WERI-Rb-1 (cell line): ENCODE results near the gene WDR35.
"Not testable (repeated sequence)": the region's sequence is repeated elsewhere in the genome, so short reads cannot be mapped to it uniquely, and the experiment has no call there.

Experiments used
- DNase-seq: peaks from one replicate; pipeline ENCODE4 v3.0.0-alpha.2; 2020
- H3K27ac ChIP-seq: fragments of 250-450 bp; sonication (Bioruptor Pico); 2 replicates; pipeline ENCODE4 v1.5.1; 2020; ENCODE audit warnings: mild to moderate bottlenecking, moderate library complexity
- H3K27me3 ChIP-seq: fragments of 250-450 bp; sonication (Bioruptor Pico); 2 replicates; pipeline ENCODE4 v1.5.1; 2021; ENCODE audit warnings: mild to moderate bottlenecking, low read depth, moderate library complexity; ENCODE audit not compliant: insufficient read depth, severe bottlenecking
- H3K36me3 ChIP-seq: fragments of 250-450 bp; sonication (Bioruptor Pico); 2 replicates; pipeline ENCODE4 v1.5.1; 2020; ENCODE audit warnings: mild to moderate bottlenecking, moderate library complexity
- H3K4me3 ChIP-seq: 2 replicates; pipeline ENCODE4 v1.5.1; 2011; ENCODE audit warnings: low read depth, mild to moderate bottlenecking, control low read depth, low read length
- H3K9me3 ChIP-seq: fragments of 250-450 bp; sonication (Bioruptor Pico); 2 replicates; pipeline ENCODE4 v1.5.1; 2021; ENCODE audit warnings: mild to moderate bottlenecking, moderate library complexity; ENCODE audit not compliant: severe bottlenecking
- TF ChIP-seq, protein P1 (sequence below): IDR thresholded peaks from 2 replicates; pipeline ENCODE4 v1.5.1; 2011; ENCODE audit warnings: low read depth, mild to moderate bottlenecking, control low read depth, inconsistent platforms, low read length

The WDR35 gene

DNA sequence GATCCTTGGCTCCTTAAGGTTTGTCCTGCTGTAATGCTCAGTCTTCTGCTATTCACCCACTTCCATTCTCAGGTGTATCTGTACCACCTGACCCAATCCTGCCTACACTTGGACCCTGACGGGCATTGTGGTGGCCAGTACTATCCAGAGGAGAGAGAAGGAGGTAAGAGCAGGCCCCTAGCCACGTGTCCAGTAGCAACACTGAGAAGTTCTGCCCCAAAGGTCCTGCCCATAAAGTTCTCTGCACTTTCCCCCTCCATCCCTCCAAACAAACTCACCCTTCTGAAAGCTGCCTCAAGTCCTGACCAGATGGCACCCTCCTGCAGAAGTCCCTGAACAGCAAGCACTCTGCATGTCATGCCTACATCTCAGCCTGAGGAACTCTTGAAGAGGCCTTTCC, 106.4 kb downstream of the WDR35 start:
- no peak for DNase-seq
- no peaks in the 10 kb centered on the region for H3K27me3 ChIP-seq
- no peak overlapping the region for H3K27ac ChIP-seq
- no peak overlapping the region for H3K4me3 ChIP-seq
- H3K9me3 ChIP-seq = no peaks in the 10 kb centered on the region
- H3K36me3 ChIP-seq = no peaks in the 10 kb centered on the region
- TF ChIP-seq, protein P1, sequence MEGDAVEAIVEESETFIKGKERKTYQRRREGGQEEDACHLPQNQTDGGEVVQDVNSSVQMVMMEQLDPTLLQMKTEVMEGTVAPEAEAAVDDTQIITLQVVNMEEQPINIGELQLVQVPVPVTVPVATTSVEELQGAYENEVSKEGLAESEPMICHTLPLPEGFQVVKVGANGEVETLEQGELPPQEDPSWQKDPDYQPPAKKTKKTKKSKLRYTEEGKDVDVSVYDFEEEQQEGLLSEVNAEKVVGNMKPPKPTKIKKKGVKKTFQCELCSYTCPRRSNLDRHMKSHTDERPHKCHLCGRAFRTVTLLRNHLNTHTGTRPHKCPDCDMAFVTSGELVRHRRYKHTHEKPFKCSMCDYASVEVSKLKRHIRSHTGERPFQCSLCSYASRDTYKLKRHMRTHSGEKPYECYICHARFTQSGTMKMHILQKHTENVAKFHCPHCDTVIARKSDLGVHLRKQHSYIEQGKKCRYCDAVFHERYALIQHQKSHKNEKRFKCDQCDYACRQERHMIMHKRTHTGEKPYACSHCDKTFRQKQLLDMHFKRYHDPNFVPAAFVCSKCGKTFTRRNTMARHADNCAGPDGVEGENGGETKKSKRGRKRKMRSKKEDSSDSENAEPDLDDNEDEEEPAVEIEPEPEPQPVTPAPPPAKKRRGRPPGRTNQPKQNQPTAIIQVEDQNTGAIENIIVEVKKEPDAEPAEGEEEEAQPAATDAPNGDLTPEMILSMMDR = no peak

DNA sequence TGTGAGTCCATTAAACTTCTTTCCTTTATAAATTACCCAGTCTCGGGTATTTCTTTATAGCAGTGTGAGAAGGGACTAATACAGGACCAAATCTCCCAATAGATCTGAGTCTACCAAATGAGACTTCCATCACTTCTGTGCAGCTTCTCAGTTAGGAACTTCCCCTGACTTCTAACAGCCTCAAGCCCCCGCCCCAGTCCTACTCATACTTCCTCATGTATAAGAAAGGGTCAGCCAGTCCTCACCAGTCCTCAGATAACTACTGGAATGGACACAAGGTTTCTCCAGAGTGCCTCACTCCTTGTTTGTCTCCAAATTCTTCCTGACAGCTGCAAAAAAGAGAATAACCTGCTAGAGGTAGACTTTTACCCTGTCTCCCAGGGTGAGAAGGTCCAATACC, 107.6 kb downstream of the WDR35 start:
- TF ChIP-seq, protein P1 = no peak

DNA sequence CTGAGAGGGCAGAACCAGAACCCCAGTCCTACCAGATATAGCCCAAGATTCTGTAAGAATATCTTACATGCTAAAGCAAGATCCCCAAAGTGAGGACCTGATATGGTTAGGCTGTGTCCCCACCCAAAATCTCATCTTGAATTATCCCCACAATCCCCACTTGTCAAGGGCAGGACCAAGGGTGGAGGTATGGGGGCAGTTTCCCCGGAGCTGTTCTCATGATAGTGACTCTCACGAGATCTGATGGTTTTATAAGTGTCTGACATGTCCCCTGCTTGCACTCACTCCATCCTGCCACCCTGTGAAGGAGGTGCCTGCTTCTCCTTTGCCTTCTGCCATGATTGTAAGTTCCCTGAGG, 108.0 kb downstream of the WDR35 start:
- no peak overlapping the region for H3K27ac ChIP-seq
- TF ChIP-seq, protein P1 = no peak
- H3K36me3 ChIP-seq = no peaks in the 10 kb centered on the region
- no peak overlapping the region for H3K4me3 ChIP-seq
- no peaks in the 10 kb centered on the region for H3K9me3 ChIP-seq
- DNase-seq = no peak
- H3K27me3 ChIP-seq = no peaks in the 10 kb centered on the region

More for the DNA sequence above, 107.6 kb downstream of the WDR35 start:
- Histone ChIP-seq H3K36me3 (no peaks in the 10 kb centered on the region), H3K27me3 (no peaks in the 10 kb centered on the region), H3K4me3 (no peak overlapping the region), H3K9me3 (no peaks in the 10 kb centered on the region), H3K27ac (no peak overlapping the region)
- DNase-seq = no peak

DNA sequence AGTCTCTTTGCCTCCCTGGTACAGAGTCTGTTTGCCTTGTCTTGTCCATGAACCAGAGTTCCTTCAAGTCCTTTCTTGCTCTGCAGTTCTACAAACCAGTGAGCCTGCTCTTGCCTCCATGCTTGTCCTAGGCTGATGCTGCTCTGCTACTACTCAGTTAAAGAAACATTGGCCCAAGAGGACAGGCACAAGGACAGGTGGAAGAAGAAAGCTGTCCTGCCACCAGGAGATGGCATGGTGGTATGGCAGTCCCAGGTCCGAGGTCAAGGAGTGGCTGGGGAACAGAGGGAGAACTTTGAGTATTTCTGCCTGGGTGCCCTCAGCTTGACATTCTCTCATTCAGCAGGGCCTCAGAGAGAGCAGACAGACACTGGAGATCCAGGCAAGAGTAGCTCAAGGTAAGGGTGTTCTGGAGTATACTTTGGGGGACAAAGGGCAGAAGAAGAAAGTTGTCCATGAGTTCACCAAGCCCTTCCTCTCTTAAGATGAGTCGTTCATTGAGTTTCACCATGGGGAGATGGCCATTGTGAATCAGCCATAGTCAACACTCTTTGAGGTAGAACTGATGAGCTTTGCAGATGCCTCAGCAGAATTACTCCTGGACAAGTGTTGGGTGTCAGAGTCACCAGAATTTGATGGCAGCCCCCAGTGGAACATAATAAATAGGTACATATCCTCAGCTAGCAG, 108.5 kb downstream of the WDR35 start:
- no peak overlapping the region for H3K27ac ChIP-seq

DNA sequence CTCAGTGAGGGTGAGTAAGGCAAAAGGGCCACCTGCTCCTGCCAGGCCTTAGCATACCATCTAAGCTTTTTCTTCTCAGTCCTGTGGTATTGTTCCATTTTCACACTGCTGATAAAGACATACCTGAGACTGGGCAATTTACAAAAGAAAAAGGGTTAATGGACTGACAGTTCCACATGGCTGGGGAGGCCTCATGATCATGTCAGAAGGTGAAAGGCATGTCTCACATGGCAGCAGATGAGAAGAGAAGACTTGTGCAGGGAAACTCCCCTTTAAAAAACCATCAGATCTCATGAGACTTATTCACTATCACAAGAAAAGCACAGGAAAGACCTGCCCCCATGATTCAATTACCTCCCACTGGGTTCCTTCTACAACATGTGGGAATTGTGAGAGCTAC, 109.7 kb downstream of the WDR35 start:
- H3K27ac ChIP-seq, H3K27me3 ChIP-seq, H3K4me3 ChIP-seq, H3K9me3 ChIP-seq, H3K36me3 ChIP-seq, DNase-seq: not testable (repeated sequence)

More for the DNA sequence above, 108.5 kb downstream of the WDR35 start:
- Histone ChIP-seq H3K36me3 (no peaks in the 10 kb centered on the region), H3K27me3 (no peaks in the 10 kb centered on the region), H3K9me3 (no peaks in the 10 kb centered on the region), H3K4me3 (no peak overlapping the region)
- TF ChIP-seq, protein P1 = no peak
- DNase-seq = no peak

DNA sequence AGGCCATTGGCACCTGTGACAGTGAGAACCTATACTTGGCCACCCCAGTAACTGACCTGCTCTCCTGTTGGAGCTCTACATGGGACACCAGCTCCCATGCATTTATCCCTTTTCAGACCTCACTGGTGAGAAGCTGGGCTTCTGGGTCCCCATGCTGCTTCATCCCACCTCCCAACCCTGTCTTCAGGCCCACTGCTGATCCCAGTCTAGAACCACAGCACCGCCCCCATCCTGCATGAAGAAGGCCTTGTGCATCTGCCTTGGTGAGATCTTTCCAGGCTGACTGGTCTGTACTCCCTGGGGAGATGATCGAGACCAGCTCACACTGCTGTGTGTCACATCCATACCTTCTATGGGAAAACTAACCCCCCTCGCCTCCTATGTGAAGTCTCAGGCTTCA, 110.8 kb downstream of the WDR35 start:
- Histone ChIP-seq H3K27ac (no peak overlapping the region), H3K9me3 (no peaks in the 10 kb centered on the region), H3K36me3 (no peaks in the 10 kb centered on the region), H3K27me3 (no peaks in the 10 kb centered on the region), H3K4me3 (no peak overlapping the region)
- no peak for DNase-seq
- TF ChIP-seq, protein P1 = no peak
